Nephron progenitor cell (in vitro differentiated cells): Measurements from ENCODE around the gene COQ5.
"Not testable (repeated sequence)": the region's sequence is repeated elsewhere in the genome, so short reads cannot be mapped to it uniquely, and the experiment has no call there.

Source experiments
- DNase-seq: peaks from one replicate; pipeline ENCODE4 v3.0.0; 2021
- H3K27ac Mint-ChIP-seq: 2 replicates; pipeline ENCODE4 v1.8.0; 2021; ENCODE audit warnings: mild to moderate bottlenecking, moderate library complexity, mixed read lengths
- H3K27me3 Mint-ChIP-seq: 2 replicates; pipeline ENCODE4 v1.8.0; 2021; ENCODE audit warnings: mild to moderate bottlenecking, low read depth, mixed read lengths; ENCODE audit not compliant: poor library complexity
- H3K36me3 Mint-ChIP-seq: 2 replicates; pipeline ENCODE4 v1.8.0; 2021; ENCODE audit warnings: low read depth, mixed read lengths
- H3K4me1 Mint-ChIP-seq: 2 replicates; pipeline ENCODE4 v1.8.0; 2021; ENCODE audit warnings: mixed read lengths
- H3K4me3 Mint-ChIP-seq: 2 replicates; pipeline ENCODE4 v1.8.0; 2021; ENCODE audit warnings: mild to moderate bottlenecking, moderate library complexity, mixed read lengths
- H3K9me3 Mint-ChIP-seq: 2 replicates; pipeline ENCODE4 v1.8.0; 2021; ENCODE audit warnings: mild to moderate bottlenecking, moderate library complexity, mixed read lengths
- CTCF ChIP-seq: fragments of 200-600 bp; sonication (generic); IDR thresholded peaks from 2 replicates; pipeline ENCODE4 v1.5.0; 2021; ENCODE audit warnings: antibody characterized with exemption

Gene COQ5

GRCh38 chr12:120489018-120489417 is 39.9 kb downstream of the COQ5 start:
- DNase-seq = no peak

GRCh38 chr12:120488057-120488640 is 40.8 kb downstream of the COQ5 start:
- Mint-ChIP-seq H3K27ac (peak overlapping the region; percentile 76), H3K9me3 (no peaks in the 10 kb centered on the region), H3K4me1 (peaks cover 16% of the 10 kb centered on the region), H3K4me3 (no peak overlapping the region), H3K36me3 (peaks cover 11% of the 10 kb centered on the region), H3K27me3 (peaks cover 3% of the 10 kb centered on the region)
- TF ChIP-seq CTCF = no peak
- DNase-seq = no peak

More at GRCh38 chr12:120489018-120489417, 39.9 kb downstream of the COQ5 start:
- Mint-ChIP-seq H3K9me3 (no peaks in the 10 kb centered on the region), H3K27ac (peak overlapping the region; percentile 20), H3K27me3 (peaks cover 3% of the 10 kb centered on the region), H3K4me3 (no peak overlapping the region), H3K4me1 (peaks cover 16% of the 10 kb centered on the region), H3K36me3 (peaks cover 9% of the 10 kb centered on the region)
- TF ChIP-seq CTCF = no peak

- not testable (repeated sequence) for H3K27ac Mint-ChIP-seq, H3K9me3 Mint-ChIP-seq, H3K4me3 Mint-ChIP-seq, DNase-seq, H3K27me3 Mint-ChIP-seq
- Mint-ChIP-seq H3K4me1 (peaks cover 16% of the 10 kb centered on the region), H3K36me3 (peaks cover 14% of the 10 kb centered on the region)
Observed at GRCh38 chr12:120487552-120487951, 41.4 kb downstream of the COQ5 start.

GRCh38 chr12:120485961-120486881 is 42.7 kb downstream of the COQ5 start:
- peaks cover 3% of the 10 kb centered on the region for H3K27me3 Mint-ChIP-seq
- TF ChIP-seq CTCF = no peak
- no peak for DNase-seq
- H3K4me1 Mint-ChIP-seq = peaks cover 16% of the 10 kb centered on the region
- H3K27ac Mint-ChIP-seq = no peak overlapping the region
- H3K36me3 Mint-ChIP-seq = peaks cover 23% of the 10 kb centered on the region
- H3K9me3 Mint-ChIP-seq = no peaks in the 10 kb centered on the region
- H3K4me3 Mint-ChIP-seq = no peak overlapping the region

- Mint-ChIP-seq H3K9me3 (no peaks in the 10 kb centered on the region), H3K27ac (no peak overlapping the region), H3K27me3 (no peaks in the 10 kb centered on the region), H3K36me3 (peaks cover 17% of the 10 kb centered on the region), H3K4me3 (no peak overlapping the region), H3K4me1 (peaks cover 11% of the 10 kb centered on the region)
- TF ChIP-seq CTCF = no peak
- DNase-seq = no peak
Observed at GRCh38 chr12:120483621-120484020, 45.3 kb downstream of the COQ5 start.

GRCh38 chr12:120481022-120481767 is 47.8 kb downstream of the COQ5 start:
- Mint-ChIP-seq H3K36me3 (peaks cover 17% of the 10 kb centered on the region), H3K4me1 (peaks cover 4% of the 10 kb centered on the region), H3K27ac (no peak overlapping the region), H3K9me3 (no peaks in the 10 kb centered on the region), H3K27me3 (no peaks in the 10 kb centered on the region), H3K4me3 (no peak overlapping the region)
- TF ChIP-seq CTCF = no peak
- DNase-seq = no peak
